Stimulated activated CD4-positive, alpha-beta T cell treated with anti-CD3 and anti-CD28 coated beads, Interleukin-1b, Interleukin-23, amount 100 ng/mL, for 4 hours (primary cell): ENCODE measurements around the gene KLC1.
"Not testable (repeated sequence)": the region's sequence is repeated elsewhere in the genome, so short reads cannot be mapped to it uniquely, and the experiment has no call there.

Experiments
- DNase-seq, 2 donors: peaks; one replicate each; pipeline ENCODE4 v3.0.0-alpha.2; 2020; ENCODE audit warnings: low read depth in 2 of 2

Gene KLC1

GRCh38 chr14:103625356-103626095 is 3.5 kb upstream of the KLC1 start:
- DNase-seq: no peak

DNA sequence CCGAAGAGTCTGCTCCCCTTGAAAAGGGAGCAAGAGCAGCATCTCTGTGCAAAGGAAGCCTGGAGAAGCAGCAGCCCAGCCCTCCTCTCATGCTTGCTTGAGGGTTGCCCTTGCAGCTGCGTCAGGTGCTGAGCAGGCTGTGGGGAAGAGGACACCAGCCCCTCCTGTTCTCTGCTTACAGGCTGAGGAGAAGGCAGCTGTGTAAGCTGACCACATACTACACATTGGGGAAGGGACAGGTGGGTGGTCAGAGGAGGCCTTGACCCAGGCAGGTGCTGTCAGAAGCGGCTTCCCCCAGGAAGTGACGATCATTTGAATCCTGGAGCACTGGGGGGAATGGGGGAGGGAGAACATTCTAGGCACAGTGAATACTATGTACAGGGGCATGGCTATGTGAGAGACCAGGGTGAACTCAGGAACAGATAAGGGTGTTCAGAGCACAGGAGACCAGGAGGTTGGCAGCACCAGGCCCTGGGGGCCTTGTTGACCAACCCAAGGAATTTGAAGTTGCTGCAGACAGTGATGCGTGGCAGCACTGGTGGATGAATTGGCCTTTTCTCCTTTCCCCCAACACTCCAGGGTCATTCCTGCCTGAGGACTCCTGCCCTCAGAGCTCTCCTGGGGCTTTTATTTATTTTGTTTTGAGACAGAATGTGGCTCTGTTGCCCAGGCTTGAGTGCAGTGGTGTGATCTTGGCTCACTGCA is 2.7 kb upstream of the KLC1 start:
- DNase-seq: no peak

DNA sequence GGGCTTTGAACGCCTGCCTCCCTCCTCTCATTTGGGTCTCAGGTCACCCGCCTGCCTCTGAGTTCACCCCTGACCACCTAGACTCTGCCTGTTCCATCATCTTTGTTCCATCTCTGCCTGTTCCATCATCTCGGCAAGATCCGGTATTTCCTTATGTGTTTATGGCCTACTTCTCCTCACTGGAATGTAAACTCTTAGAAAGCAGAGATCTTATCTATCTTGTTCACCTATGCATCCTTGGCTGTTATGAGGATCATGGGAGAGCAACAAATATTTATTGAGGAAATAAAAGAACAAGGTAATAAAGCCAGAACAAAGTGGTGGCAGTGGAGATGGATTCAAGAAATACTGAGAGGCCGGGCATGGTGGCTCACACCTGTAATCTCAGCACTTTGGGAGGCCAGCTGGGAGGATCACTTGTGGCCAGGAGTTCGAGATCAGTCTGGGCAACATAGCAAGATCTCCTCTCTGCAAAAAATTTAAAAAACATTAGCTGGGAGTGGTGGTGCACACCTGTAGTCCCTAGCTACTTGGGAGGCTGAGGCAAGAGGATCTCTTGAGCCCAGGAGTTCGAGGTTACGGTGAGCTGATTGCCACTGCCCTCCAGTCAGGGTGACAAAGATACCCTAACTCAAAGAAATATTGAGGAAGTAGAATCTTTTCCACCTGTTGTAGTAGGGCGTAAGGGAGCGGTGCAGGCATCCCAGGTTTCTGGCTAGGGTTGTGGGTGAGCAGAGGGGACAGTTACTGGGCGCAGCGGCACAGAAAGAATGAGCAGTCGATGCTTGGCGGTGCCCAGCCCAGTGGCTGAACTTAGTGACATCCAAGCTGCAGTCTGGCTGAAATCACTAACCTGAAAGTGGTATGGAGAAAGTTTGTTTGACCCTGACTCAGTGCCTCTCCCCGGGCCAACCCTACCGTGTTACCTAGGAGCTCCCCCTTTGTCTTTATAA is 1.7 kb upstream of the KLC1 start:
- DNase-seq: no peak

GRCh38 chr14:103628221-103628683 is 759 bp upstream of the KLC1 start:
- DNase-seq: no peak

GRCh38 chr14:103629503-103630121 is 601 bp downstream of the KLC1 start:
- peak in 1 of 2 donors; percentile 45 for DNase-seq

DNA sequence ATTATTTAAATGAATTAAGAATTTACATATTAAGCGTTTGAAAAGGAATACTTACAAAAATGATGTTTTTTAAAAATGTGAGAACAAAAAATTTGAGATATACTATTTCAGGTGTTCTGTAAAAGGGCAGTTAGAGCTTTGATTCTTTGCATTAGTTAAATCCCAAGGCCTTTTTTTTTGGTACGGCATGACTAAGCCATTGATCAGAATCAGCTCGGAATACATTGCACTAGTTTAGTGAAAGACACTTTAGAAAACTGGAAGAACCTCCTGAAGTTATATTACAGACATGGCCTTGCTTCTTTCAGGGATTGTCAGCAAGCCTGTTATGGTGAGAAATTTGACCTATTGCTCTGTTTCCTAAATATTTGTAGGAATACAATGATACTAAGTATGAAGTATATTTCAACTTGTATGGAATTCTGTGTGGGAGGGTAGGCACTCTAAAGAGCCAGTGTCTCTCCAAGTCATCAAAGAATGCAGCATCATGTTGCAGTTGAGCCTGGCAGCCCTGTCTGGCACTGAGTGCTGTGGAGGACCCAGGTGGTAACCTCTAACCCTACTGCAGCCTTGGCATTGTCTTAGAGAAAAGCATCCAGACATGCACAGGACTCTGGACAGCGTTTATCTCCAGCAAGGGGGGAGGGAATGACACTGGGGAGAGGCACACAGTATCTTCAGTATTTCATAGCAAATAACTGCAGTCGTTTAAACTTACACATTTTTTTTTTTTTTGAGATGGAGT is 1.5 kb downstream of the KLC1 start:
- no peak for DNase-seq

DNA sequence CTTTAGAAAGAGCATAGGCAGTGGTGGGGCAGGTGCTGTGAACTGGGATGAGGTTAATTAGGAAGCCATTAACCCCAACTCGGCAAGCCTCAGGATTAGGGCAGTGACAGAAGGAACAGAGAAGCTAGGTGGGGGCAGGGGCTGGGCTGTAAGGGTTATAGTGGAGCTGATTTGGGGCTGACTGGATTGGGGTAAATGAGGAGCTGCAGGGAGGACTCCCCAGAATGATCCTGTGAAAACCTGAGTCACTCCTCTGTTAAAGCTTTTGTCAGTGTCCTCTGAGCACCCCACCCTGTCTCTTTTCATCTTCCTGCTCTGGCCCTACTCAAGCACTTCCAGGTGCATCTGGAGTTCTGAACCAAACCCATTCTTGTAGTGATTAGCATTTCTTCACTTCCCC is 4.4 kb downstream of the KLC1 start:
- DNase-seq: no peak

- no peak for DNase-seq
Measured at GRCh38 chr14:103634156-103634555, 5.1 kb downstream of the KLC1 start.

DNA sequence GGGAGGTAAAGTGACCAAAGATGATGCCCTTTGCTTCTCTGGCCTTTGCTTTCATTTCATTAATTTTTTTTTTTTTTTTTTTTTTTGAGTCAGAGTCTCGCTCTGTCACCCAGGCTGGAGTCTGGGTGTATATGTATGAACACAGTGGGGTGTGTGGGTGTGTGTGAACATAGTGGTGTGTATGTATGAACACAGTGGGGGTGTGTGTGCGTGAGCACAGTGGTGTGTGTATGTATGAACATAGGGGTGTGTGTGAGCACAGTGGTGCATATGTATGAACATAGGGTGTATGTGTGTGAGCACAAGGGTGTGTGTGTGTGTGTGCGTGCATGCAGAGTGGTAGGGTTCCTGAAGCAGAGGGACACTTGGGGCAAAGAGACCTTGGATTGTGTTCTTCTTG is 9.6 kb downstream of the KLC1 start:
- DNase-seq: no peak

DNA sequence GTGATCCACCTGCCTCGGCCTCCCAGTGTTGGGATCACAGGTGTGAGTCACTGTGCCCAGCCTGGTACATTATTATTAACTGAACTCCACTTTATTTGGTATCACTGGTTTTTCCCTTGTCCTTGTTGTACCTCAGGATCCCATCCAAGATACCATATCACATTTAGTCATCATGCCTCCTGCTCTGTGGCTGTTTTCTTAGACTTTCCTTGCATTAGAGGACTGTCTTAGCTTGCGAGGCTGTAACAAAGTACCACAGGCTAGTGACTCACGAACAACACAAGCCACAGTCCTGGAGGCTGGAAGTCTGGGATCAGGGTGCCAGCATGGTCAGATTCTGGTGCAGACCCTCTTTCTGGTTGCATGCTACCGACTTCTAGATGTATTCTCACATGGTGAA is 12.2 kb downstream of the KLC1 start:
- no peak for DNase-seq

GRCh38 chr14:103646189-103646588 is 17.2 kb downstream of the KLC1 start:
- DNase-seq: no peak

- DNase-seq: no peak
Measured at GRCh38 chr14:103649001-103649400, 20.0 kb downstream of the KLC1 start.

DNA sequence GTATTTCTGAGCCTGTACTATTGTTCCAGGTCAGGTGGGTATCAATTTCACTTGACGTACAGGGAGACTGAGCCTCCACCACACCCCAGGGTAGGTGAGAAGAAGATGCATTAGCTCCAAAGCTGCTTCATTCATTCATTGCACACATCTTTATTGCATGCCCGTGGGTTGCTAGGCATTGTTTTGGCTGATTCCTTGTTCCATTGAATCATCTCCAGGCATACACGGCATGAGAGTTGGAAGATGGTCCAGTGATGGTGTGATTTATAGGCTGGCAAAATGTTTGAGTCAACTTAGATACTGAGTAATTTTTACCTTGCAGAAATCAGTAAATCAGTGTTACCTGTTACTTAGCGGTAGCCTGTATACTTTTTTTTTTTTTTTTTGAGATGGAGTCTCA is 21.2 kb downstream of the KLC1 start:
- DNase-seq: no peak

- DNase-seq: no peak
Measured at GRCh38 chr14:103651585-103651984, 22.6 kb downstream of the KLC1 start.

GRCh38 chr14:103652806-103653205 is 23.8 kb downstream of the KLC1 start:
- no peak for DNase-seq

DNA sequence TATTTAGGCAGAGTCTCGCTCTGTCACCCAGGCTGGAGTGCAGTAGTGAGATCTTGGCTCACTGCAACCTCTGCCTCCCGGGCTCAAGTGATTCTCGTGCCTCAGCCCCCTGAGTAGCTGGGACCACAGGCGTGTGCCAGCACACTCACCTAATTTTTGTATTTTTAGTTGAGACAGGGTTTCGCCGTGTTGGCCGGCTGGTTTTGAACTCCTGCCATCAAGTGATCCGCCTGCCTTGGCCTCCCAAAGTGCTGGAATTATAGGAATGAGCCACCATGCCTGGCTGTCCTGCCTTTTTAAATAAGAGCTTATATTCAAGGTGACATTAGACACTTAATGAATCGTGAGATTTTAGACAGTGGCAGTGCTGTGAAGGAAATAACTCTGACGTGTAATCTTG is 24.3 kb downstream of the KLC1 start:
- not testable (repeated sequence) for DNase-seq

DNA sequence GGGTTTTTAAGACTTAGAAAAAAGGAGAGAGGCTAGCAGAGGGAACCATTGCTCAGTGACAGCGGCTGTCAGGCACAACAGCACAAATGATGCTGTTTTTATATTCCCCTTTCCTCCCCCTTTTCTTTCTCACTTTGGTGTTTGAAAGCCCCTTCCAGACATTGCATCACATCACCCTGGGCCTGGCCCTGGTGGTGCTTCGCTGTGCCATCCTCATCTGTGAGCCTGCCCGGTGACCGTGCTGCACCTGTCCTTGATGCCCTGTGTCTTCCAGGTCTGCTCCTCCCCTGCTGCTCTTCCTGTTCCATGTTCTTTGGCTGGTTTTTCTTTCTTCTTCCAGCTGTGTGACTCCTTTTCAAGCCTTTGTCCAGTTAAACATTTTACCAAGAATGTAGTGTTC is 24.8 kb downstream of the KLC1 start:
- no peak for DNase-seq

GRCh38 chr14:103654619-103655018 is 25.6 kb downstream of the KLC1 start:
- no peak for DNase-seq

GRCh38 chr14:103656031-103656755 is 27.2 kb downstream of the KLC1 start:
- DNase-seq: no peak

DNA sequence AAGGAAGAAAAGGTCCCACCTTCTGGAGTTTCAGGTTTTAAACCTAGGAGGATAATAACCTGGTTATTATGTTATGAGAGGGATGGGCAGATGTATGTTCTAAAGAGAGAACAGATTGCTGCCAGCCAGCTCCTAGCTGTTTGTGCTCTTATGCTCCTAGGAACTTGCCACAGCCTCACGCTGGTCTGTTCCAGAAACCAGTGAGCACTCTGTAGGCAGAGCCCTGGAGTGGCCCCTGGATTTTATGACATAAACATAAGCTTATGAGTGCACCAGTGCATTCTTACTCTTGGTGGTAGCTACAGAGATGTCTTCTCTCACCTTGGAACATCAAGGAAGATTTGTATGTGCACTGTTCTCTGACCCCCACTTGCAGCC is 27.7 kb downstream of the KLC1 start:
- DNase-seq: no peak
